A673 (cell line): Measurements from ENCODE around the gene DUOXA1.

Experiments
- CTCF ChIP-seq: fragments of 300-800, 200-600 bp; sonication (generic); conservative IDR thresholded peaks from 2 replicates; pipeline ENCODE4 v1.5.1; 2017; ENCODE audit warnings: low read depth, mild to moderate bottlenecking, antibody characterized with exemption, low read length, moderate library complexity, mixed read lengths
- EZH2 ChIP-seq: fragments of 200-600 bp; sonication (generic); IDR thresholded peaks from 2 replicates; pipeline ENCODE4 v1.6.1; 2017; ENCODE audit warnings: borderline replicate concordance, low read depth, mild to moderate bottlenecking, mixed read lengths, antibody characterized with exemption, low read length; ENCODE audit not compliant: poor library complexity, severe bottlenecking

- TF ChIP-seq CTCF (no peak), EZH2 (no peak)
These were observed 28.6 kb downstream of the DUOXA1 start for GRCh38 chr15:45100884-45101625.
